Measurements from ENCODE around the gene RHOV.

The RHOV gene

DNA sequence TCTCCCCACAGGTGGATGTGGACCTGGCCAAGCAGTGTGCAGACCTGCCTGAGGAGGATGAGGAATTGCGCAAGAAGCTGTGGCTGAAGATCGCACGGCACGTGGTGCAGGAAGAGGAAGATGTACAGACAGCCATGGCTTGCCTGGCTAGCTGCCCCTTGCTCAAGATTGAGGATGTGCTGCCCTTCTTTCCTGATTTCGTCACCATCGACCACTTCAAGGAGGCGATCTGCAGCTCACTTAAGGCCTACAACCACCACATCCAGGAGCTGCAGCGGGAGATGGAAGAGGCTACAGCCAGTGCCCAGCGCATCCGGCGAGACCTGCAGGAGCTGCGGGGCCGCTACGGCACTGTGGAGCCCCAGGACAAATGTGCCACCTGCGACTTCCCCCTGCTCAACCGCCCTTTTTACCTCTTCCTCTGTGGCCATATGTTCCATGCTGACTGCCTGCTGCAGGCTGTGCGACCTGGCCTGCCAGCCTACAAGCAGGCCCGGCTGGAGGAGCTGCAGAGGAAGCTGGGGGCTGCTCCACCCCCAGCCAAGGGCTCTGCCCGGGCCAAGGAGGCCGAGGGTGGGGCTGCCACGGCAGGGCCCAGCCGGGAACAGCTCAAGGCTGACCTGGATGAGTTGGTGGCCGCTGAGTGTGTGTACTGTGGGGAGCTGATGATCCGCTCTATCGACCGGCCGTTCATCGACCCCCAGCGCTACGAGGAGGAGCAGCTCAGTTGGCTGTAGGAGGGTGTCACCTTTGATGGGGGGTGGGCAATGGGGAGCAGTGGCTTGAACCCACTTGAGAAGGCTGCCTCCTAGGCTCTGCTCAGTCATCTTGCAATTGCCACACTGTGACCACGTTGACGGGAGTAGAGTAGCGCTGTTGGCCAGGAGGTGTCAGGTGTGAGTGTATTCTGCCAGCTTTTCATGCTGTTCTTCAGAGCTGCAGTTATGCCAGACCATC is 28.8 kb upstream of the RHOV start:
- DNase-seq (ENCODE audit: low spot score): no peak

DNA sequence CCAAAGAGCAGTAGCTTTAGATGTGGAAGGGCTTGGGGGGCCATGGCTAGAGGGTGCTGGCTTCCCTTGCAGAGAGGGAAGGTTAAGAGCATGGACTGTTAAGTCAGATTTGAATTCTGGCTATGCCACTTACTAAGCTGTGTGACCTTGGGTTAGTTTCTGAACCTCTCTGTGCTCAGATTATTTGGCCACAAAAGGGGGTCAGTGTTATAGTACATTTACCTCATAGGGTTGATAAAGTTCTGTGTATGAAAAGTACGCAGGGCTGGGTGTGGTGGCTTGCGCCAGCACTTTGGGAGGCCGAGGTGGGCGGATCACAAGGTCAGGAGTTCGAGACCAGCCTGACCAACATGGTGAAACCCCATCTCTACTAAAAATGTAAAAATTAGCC is 27.0 kb upstream of the RHOV start:
- DNase-seq (ENCODE audit: low spot score): no peak

DNA sequence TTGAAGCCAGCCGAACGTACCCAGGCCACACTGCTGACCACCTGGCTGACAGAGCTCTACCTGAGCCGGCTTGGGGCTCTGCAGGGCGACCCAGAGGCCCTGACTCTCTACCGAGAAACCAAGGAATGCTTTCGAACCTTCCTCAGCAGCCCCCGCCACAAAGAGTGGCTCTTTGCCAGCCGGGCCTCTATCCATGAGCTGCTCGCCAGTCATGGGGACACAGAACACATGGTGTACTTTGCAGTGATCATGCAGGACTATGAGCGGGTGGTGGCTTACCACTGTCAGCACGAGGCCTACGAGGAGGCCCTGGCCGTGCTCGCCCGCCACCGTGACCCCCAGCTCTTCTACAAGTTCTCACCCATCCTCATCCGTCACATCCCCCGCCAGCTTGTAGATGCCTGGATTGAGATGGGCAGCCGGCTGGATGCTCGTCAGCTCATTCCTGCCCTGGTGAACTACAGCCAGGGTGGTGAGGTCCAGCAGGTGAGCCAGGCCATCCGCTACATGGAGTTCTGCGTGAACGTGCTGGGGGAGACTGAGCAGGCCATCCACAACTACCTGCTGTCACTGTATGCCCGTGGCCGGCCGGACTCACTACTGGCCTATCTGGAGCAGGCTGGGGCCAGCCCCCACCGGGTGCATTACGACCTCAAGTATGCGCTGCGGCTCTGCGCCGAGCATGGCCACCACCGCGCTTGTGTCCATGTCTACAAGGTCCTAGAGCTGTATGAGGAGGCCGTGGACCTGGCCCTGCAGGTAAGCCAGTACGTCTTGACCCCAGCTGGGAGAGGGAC is 26.4 kb upstream of the RHOV start:
- DNase-seq (ENCODE audit: low spot score): no peak

DNA sequence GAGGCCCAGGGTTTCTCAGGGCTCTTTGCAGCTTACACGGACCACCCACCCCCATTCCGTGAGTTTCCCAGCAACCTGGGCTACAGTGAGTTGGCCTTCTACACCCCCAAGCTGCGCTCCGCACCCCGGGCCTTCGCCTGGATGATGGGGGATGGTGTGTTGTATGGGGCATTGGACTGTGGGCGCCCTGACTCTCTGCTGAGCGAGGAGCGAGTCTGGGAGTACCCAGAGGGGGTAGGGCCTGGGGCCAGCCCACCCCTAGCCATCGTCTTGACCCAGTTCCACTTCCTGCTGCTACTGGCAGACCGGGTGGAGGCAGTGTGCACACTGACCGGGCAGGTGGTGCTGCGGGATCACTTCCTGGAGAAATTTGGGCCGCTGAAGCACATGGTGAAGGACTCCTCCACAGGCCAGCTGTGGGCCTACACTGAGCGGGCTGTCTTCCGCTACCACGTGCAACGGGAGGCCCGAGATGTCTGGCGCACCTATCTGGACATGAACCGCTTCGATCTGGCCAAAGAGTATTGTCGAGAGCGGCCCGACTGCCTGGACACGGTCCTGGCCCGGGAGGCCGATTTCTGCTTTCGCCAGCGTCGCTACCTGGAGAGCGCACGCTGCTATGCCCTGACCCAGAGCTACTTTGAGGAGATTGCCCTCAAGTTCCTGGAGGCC is 25.6 kb upstream of the RHOV start:
- DNase-seq (ENCODE audit: low spot score): no peak

DNA sequence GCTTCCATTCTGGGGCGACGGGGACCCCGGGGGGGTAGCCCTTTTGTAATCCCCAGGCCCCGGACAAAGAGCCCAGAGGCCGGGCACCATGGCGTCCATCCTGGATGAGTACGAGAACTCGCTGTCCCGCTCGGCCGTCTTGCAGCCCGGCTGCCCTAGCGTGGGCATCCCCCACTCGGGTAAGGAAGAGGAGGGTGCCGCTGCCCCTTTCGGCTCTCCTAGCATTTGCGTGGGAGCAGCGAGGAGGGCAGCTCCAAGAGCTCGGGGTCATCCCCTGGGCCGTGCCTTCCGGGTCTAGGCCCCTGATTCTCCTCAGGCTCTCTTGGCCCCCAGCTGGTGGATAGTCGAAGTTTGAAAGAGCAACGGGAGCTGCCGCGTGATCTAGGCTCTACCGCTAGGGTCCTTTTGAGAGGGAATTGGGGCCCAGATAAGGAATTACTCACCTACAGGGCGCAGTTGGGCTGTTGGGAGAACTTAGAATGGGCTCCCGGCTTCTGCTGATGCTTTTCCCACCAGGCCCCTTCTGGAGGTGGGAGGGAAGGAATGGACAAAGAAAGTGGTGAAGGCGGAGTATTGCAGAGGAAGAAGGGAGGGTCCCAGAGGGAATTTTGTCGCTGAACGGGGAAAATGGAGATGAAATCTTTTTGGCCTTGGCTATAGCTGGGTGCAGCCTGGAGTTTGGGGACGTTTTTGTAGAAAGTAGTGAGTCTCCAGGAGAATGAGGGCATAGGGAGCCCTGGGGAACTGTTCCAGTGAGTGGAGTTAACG is 20.8 kb upstream of the RHOV start:
- DNase-seq (ENCODE audit: low spot score): peak; percentile 74

DNA sequence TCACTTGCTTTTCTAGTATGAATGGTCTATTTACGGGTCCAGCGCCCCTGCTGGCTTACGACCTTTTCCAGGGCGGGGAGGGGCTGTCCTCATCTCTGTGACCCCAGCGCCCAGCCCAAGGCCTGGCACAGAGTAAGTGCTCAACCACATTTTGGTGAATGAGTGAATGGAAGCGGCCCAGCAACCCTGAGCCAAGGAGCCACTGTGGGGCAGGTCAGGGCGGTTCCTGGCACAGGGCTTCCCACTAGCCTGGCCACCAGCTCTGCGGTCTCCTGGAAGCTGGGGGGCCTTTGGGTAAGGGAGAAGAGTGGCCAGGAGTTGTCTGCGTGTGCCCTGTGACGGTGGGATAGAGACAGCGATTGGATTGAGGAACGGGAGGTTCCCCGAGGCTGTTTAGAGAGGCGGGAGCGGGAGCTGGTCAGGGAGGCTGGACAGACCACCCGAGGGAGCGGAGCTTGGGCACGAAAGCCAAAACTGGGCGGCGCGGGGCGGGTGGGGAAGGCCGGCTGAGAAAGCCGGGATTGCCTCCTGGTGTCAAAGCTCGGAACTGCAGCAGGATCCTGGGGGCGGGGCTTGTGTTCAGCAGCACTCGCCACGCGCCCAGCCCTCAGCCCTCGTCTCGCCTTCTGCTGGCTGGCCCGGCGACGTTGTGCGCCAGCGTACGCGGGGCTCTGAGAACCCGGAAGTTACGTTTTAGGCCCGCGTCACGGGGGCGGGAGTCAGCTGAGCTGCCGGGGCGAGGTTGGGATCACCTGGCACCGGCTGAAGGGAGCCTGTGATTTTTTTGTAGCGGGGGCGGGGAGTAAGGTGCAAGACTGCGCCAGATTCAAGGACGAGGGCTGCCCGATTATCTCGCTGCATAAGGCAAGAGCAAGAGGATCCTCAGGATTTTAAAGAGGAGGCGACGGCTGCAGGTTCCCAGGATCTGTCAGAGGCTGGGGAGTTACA is 20.0 kb upstream of the RHOV start, which contains the start of gene VPS18:
Gene VPS18 (plus strand): TSS at position 718 of the 948 bp plus-strand sequence. CDS start 319 bp downstream, outside the sequence.
- peak; percentile 100 for DNase-seq (ENCODE audit: low spot score)

DNA sequence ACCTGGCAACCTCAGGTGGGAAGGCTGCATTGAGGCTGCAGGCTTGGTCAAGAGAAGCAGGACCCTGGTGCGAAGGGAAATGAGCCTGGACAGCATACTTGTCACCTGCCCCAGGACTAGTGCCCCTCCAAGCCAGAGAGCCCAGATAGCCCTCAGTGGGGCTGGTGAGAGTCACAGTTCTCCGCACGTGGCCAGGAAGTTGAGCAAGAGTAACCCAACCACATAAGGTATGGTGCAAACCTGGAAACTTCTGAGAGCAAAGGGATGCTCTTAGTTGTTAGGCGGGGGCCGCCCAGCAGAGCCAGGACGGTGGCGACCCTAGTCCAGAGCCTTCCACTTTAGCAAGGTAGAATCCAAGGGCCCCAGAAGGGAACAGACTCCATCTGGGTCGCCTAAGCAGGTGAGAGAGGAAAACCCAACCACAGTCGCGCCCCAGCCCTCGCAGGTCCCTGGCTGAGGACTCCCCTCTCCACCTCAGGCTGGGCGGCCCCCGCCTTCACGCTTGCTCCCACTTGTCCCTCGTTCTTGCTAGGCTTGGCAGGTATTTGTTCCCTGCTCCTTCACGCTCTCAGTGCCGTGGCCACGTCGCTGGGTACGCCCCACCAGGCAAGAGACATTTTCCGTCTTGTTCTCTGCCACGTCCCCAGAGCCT is 19.1 kb upstream of the RHOV start:
- no peak for DNase-seq (ENCODE audit: low spot score)

DNA sequence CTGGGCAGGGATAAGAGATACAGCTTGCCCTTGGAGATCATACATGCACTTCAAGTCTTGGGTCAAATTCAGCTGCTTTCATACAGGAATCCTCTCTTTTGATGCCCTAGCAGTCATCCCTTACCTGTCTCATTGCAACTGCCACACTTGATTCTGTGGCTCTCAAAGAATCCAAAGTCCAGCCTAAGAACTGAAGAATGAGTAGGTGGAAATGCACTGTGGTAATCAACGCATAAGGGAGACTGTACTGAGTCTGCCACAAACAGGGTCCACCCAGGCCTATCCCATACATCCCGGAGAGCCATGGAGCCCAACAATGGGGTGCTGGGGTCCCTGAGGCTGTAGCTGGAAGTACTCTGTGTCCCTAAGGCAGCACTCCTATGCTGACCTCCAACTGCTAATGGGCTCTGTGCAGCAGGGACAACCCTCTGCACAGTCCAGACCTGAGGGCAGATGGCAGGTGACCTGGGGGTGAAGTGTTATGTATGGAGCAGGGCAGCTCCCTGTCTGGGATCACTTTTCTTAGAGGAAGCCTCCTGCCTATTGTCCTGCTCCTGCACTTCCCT is 18.5 kb upstream of the RHOV start:
- no peak for DNase-seq (ENCODE audit: low spot score)

DNA sequence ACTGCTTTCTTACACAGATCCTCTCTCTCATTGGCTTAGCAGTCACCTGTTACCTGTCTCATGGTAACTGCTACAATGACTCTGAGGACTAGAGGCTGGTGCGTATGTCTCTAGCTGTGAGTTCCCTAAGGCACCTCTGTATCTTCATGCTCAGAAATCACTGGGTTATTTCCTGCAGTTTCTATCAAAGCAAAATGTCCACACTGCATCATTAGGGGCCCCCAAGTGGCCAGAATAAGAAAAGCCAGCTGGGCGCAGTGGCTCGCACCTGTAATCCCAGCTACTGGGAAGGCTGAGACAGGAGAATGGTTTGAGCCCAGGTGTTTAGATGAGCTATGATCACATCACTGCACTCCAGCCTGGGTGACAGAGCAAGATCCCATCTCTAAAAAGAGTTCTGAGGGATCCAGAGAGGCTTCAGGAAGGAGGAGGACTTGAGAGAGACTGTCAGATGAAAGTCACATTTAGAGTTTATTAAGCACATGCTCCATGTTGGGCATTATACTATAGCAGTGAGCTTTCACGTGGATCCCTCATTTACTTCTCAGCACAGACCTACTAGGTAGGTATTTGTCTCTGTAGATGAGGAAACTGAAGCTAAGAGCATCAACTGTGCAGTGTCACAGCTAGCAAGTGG is 17.9 kb upstream of the RHOV start:
- DNase-seq (ENCODE audit: low spot score): no peak

DNA sequence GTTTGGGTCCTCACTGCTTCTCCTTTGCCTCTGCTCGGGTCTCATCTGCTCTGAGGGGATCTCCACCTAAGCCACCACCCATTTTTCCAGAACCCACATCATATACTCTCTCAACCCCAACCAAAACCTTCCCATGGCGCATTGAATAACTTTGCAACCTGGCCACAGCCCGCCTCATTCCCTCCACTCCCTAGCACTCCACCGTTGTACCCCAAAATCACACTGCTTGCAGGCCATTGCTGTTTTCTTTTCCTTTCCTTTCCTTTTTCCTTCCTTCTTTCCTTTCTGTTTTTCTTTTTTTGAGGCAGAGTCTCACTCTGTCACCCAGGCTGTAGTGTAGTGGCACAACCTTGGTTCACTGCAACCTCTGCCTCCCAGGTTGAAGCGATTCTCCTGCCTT is 17.1 kb upstream of the RHOV start:
- DNase-seq (ENCODE audit: low spot score): no peak

DNA sequence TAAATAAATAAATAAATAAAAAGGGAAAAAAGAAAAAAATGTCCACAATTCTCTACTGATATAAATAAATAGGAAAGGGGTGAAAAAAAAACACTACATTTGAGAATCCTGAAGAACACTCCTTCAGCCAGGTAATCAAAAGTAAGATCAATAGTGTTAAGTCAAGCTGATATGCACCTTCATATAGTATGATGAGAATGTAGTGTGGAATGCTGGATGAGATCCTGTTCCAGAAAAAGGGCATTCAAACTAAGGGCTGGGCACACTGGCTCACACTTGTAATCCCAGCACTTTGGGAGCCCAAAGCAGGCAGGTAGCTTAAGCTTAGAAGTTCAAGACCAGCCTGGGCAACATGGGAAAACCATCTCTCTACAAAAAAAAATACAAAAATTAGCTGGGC is 15.1 kb upstream of the RHOV start:
- no peak for DNase-seq (ENCODE audit: low spot score)

DNA sequence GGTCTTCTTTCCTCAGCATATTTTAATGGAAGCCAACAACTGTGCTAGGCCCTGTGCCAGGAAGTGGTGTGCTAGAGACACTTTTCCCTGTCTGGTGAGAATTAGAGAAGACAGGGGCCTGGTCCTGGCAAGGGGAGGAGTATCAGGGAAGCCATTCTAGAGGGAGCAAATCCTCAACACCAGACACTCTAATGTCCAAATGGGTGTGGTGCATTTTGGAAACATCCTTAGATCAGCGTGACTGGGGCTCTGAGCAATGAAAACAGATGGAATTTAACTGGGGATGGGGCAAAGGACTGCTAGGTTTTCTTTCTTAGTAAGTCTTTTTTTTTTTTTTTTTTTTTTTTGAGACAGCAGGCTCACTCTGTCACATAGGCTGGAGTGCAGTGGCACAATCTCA is 12.6 kb upstream of the RHOV start:
- DNase-seq (ENCODE audit: low spot score): no peak

DNA sequence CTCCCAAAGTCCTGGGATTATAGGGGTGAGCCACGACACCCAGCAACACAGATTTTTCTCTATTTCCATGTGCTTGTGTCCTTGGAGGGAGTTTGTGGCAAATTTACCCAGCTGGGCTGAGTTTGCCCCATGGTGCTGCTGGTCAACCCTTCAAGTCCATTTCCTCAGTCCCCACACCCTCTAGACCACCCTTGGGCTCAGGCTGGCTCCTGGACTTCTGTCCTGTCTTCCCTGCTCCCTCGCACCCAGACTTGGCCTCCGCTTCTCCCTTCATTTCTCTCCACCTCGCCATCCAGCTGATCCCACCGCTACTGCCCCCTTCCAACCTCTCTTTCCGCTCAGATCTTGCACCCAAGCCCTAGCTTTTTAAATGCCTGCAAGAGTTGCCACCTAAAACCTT is 7.3 kb upstream of the RHOV start:
- DNase-seq (ENCODE audit: low spot score): no peak

DNA sequence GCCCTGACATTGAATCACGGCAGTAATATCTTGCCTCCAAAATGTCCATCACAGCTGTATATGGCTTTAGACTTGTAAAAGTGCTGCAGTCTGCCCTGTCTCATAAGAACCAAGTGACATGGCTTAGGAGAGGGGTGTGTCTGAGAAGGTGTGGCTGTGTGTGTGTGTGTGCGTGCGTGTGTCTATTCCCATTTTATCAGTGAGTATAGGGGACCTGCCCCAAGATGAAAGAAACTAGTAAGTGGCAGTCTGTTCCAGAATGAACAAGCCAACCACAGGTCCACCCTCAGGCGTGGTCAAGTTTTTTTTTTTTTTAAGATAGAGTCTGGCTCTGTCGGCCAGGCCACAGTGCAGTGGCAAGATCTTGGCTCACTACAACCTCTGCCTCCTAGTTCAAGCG is 5.6 kb upstream of the RHOV start:
- no peak for DNase-seq (ENCODE audit: low spot score)

DNA sequence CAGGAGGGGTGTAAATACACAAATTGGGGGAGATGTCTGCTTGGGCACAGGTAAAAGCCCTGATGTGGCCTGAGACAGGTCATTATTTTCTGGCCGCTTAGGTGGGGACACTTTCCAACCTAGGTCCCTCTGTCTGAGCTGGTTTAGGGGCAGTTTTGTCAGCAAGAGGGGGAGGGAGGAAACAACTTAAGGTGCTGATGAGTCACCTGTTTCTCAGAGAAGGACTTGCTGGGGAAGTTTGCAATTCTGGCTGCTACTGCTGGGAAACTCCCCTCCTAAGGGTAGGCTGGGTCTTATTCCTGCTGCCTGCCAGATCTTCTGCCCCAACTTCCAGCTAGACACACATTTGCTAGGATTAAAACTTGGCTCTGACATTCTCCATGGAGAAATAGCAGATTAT is 4.8 kb upstream of the RHOV start:
- DNase-seq (ENCODE audit: low spot score): no peak

DNA sequence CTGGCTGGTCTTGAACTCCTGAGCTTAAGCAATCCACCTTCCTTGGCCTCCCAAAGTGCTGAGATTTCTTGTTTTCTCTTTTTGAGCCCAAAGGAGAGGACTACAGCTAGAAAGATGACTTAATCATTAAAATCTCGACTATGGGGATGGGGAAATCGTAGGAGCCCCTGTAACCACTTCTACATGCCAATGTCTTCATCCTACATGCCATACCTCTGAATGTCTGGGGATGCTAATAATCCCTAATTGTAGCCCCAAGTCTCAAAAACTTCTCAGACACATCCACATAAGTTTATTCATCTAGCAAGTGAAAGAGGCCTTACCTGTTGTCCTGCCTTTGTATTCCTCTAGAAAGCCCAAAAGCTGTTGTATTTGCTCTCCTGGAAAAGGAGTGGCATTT is 3.7 kb upstream of the RHOV start:
- DNase-seq (ENCODE audit: low spot score): no peak

DNA sequence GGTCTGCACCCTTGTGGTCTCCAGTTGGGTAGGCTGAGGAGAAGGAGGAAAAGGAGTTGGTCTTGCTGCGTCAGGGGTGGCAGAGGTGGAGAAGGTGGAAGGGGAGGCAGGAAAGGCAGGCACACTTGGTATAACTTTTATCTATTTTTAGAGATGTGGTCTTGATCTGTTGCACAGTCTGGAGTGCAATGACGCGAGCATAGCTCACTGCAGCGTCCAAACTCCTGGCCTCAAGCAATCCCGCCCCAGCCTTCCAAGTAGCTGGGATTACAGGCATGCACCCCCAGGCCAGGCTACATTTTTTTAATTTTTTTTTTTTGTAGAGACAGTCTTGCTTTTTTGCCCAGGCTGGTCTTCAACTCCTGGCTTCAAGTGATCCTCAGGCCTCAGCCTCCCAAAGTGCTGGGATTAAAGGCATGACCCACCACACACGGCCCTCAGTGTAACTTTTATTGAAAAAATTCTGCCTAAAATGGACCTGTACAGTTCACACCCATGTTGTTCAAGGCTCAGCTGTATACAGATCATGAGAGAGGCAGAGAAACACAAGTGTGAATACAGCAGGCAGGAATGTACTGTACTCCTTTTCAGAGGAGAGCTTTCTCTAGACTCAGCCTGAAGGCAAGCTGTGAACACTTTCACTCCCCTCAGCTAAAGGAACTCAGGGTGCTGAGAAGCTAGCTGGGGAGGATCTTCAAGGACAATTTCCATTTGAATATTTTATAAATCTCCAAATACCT is 2.1 kb upstream of the RHOV start:
- no peak for DNase-seq (ENCODE audit: low spot score)
